Measurements from ENCODE around the gene ACTN1. TPM values are rescaled to one million over a fixed set of nuclear protein-coding genes. Genes with fewer than 3 reads are reported as not detected.

ACTN1 gene
- total and polyA plus RNA-seq, 2 experiments from 2014 or later: 121 to 280 TPM

DNA sequence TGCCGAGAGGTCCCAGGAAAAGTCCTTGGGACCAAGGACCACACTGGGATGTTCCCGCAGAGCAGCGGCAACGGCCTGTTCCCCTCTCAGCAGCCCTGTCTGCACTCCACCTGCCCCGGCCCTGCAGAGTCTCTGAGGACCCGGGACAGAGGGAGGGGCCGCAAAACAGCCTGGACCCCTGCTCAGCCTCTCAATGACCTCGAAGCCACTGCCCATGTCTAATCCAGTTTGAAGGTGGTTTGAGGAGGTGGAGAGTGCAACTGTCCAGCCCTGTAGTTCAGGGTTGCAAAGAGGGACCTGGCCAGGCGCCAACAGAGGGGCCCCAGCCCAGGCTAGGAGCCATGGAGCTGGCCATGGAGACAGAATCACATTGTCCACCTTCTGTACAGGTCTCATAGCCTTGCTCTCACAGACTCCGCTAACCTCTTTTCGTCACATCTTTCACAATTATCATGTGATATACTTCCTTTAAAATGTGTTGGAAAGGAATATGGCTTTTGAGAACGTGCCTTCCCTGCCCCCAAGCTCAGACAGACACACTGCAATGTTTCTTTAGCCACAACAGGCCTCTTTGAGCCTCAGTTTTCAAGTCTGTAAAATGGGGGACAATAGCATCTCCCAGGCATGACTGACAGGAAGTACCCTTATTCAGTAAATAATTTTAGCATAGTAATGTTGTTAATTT is 49.3 kb downstream of the ACTN1 start (continued):
- no peak for TF ChIP-seq ZNF462 (CRISPR knock-in tag; IDR thresholded peaks at IDR 0.05)

DNA sequence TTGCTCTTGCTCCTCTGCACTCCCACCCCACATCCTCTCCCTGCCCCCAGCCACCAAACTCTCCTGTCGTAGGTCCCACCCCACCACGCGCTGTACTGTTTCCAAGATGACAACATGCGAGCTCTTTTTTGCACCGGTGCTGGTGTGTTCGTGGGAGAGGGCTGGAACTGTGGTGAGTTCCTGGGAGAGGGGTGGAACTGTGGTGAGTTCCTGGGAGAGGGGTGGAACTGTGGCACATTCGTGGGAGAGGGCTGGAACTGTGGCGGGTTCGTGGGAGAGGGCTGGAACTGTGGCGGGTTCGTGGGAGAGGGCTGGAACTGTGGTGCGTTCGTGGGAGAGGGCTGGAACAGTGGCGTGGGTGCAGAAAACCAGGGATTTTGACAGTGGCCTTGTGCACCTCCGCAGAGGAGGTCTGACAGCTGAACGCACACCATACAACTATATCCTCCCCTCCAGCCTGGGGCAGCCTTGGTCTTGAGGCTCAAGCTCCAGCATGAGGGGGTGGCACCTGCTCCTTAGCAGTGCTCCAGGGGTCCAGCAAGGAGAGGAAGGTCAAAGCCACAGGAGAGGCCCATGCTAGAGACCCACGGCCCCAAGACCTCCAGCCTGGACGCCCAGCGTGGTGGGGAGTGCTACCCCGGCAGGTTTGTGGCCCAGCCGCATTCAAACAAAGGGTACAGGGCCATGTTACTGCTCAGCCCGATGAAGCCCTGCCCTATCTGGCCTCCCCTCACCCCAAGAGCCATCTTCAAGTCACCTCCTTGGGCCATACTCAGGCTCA is 50.1 kb downstream of the ACTN1 start:
- ATAC-seq (no peak), DNase-seq (ENCODE audit: low spot score) (no peak)
- Histone ChIP-seq H3K36me3 (ENCODE audit: insufficient read depth) (no peaks in the 10 kb centered on the region), H3K4me1 (ENCODE audit: insufficient read depth) (peaks cover 11% of the 10 kb centered on the region; the same call in 1 of the 2 replicates), H3K79me2 (replicated peaks; ENCODE audit: insufficient read depth) (peaks cover 93% of the 10 kb centered on the region), H3K9me2 (ENCODE audit: insufficient read depth) (no peaks in the 10 kb centered on the region), H3K27me3 (ENCODE audit: insufficient read depth) (no peaks in the 10 kb centered on the region), H3K27ac (ENCODE audit: low read depth) (no peak overlapping the region; the same call in 1 of the 2 replicates), H3F3A (replicated peaks; ENCODE audit: low read depth) (no peaks in the 10 kb centered on the region), H4K20me1 (replicated peaks; ENCODE audit: insufficient read depth) (peaks cover 40% of the 10 kb centered on the region), H2AFZ (no peak overlapping the region), H3K4me3 (no peak overlapping the region), H3K4me2 (no peak overlapping the region)
- H3K9me3 Mint-ChIP-seq: no peaks in the 10 kb centered on the region; the same call in 1 of the 3 replicates
- H3K4me3 Mint-ChIP-seq: no peak overlapping the region
- H3K4me1 Mint-ChIP-seq: peaks cover 37% of the 10 kb centered on the region
- H3K27me3 Mint-ChIP-seq (ENCODE audit: insufficient read depth, low read depth, poor library complexity): peaks cover 15% of the 10 kb centered on the region
- peaks cover 26% of the 10 kb centered on the region for H3K36me3 Mint-ChIP-seq (ENCODE audit: low read depth)
- H3K27ac Mint-ChIP-seq: peak overlapping the region; percentile 33; the same call in 1 of the 2 replicates
- TF ChIP-seq EZH2phosphoT487 (IDR thresholded peaks at IDR 0.05; ENCODE audit: unreplicated experiment): no peak
- no peak for TF ChIP-seq STAT1 (IDR thresholded peaks at IDR 0.05; ENCODE audit: unreplicated experiment)
- TF ChIP-seq EZH2 (IDR thresholded peaks at IDR 0.05; ENCODE audit: low read depth, unreplicated experiment): no peak
- TF ChIP-seq ZNF331 (CRISPR knock-in tag; IDR thresholded peaks at IDR 0.05; ENCODE audit: low read depth): no peak
- TF ChIP-seq, protein P1, sequence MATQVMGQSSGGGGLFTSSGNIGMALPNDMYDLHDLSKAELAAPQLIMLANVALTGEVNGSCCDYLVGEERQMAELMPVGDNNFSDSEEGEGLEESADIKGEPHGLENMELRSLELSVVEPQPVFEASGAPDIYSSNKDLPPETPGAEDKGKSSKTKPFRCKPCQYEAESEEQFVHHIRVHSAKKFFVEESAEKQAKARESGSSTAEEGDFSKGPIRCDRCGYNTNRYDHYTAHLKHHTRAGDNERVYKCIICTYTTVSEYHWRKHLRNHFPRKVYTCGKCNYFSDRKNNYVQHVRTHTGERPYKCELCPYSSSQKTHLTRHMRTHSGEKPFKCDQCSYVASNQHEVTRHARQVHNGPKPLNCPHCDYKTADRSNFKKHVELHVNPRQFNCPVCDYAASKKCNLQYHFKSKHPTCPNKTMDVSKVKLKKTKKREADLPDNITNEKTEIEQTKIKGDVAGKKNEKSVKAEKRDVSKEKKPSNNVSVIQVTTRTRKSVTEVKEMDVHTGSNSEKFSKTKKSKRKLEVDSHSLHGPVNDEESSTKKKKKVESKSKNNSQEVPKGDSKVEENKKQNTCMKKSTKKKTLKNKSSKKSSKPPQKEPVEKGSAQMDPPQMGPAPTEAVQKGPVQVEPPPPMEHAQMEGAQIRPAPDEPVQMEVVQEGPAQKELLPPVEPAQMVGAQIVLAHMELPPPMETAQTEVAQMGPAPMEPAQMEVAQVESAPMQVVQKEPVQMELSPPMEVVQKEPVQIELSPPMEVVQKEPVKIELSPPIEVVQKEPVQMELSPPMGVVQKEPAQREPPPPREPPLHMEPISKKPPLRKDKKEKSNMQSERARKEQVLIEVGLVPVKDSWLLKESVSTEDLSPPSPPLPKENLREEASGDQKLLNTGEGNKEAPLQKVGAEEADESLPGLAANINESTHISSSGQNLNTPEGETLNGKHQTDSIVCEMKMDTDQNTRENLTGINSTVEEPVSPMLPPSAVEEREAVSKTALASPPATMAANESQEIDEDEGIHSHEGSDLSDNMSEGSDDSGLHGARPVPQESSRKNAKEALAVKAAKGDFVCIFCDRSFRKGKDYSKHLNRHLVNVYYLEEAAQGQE (IDR thresholded peaks at IDR 0.05; ENCODE audit: unreplicated experiment): no peak
- TF ChIP-seq ZNF114 (CRISPR knock-in tag; IDR thresholded peaks at IDR 0.05): no peak
